WTC11 (cell line): ENCODE results near the gene NFS1.

Experiments used
- KAT7 ChIP-seq: sonication (generic); formaldehyde crosslinking; IDR thresholded peaks from 2 replicates; pipeline ENCODE4 v1.8.1; 2023; ENCODE audit warnings: missing genetic modification reagents, mild to moderate bottlenecking, borderline replicate concordance
- NFE2L1 ChIP-seq: sonication (generic); formaldehyde crosslinking; IDR thresholded peaks from 2 replicates; pipeline ENCODE4 v1.8.1; 2023; ENCODE audit warnings: missing genetic modification reagents
- NR2C2 ChIP-seq: sonication (generic); formaldehyde crosslinking; IDR thresholded peaks from 2 replicates; pipeline ENCODE4 v1.8.0; 2022; ENCODE audit warnings: mild to moderate bottlenecking, missing genetic modification reagents
- RELA ChIP-seq: sonication (generic); formaldehyde crosslinking; IDR thresholded peaks from 2 replicates; pipeline ENCODE4 v1.8.1; 2022; ENCODE audit warnings: missing genetic modification reagents, mild to moderate bottlenecking, borderline replicate concordance
- SP1 ChIP-seq: sonication (generic); formaldehyde crosslinking; conservative IDR thresholded peaks from 2 replicates; pipeline ENCODE4 v1.8.1; 2022; ENCODE audit warnings: missing genetic modification reagents
- TEAD4 ChIP-seq: sonication (generic); formaldehyde crosslinking; IDR thresholded peaks from 2 replicates; pipeline ENCODE4 v1.8.0; 2022; ENCODE audit warnings: mild to moderate bottlenecking, missing genetic modification reagents
- TF ChIP-seq, protein P1 (sequence below): fragments of 200-600 bp; IDR thresholded peaks from 2 replicates; pipeline ENCODE4 v1.8.0; 2022; ENCODE audit warnings: antibody characterized with exemption
- TF ChIP-seq, protein P2 (sequence below): sonication (generic); formaldehyde crosslinking; IDR thresholded peaks from 2 replicates; pipeline ENCODE4 v1.8.0; 2022; ENCODE audit warnings: mild to moderate bottlenecking, missing genetic modification reagents
- TF ChIP-seq, protein P3 (sequence below): sonication (generic); formaldehyde crosslinking; IDR thresholded peaks from 2 replicates; pipeline ENCODE4 v1.8.1; 2022; ENCODE audit warnings: low read depth, missing genetic modification reagents, borderline replicate concordance
- TF ChIP-seq, protein P4 (sequence below): sonication (generic); formaldehyde crosslinking; IDR thresholded peaks from 2 replicates; pipeline ENCODE4 v1.8.1; 2022; ENCODE audit warnings: mild to moderate bottlenecking, missing genetic modification reagents, moderate library complexity, borderline replicate concordance
- TF ChIP-seq, protein P5 (sequence below): sonication (generic); formaldehyde crosslinking; IDR thresholded peaks from 2 replicates; pipeline ENCODE4 v1.8.1; 2022; ENCODE audit warnings: low read depth, mild to moderate bottlenecking, moderate library complexity, missing genetic modification reagents, borderline replicate concordance
- TF ChIP-seq, protein P6 (sequence below): sonication (generic); formaldehyde crosslinking; IDR thresholded peaks from 2 replicates; pipeline ENCODE4 v1.8.1; 2023; ENCODE audit warnings: mild to moderate bottlenecking, missing genetic modification reagents, moderate library complexity

DNA sequence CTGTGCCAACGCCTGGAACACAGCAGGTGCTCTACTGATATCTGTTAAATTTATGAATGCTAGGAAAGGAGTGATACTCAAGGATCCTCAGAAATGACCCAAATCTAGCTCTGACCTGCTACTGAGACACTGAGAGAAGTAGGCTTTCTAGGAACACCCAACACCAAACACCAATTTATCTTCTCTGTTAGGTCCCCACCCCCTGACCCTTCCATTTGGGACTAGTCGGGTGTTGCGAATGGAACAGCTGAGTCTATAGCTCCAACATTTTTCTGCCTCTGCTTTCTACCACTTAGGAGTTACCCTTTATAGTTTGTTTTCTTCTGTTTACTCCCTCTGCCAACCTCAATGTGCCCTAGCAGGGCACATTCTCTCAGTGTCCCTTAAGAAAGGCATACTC is 58.4 kb downstream of the NFS1 start:
- TF ChIP-seq, protein P1, sequence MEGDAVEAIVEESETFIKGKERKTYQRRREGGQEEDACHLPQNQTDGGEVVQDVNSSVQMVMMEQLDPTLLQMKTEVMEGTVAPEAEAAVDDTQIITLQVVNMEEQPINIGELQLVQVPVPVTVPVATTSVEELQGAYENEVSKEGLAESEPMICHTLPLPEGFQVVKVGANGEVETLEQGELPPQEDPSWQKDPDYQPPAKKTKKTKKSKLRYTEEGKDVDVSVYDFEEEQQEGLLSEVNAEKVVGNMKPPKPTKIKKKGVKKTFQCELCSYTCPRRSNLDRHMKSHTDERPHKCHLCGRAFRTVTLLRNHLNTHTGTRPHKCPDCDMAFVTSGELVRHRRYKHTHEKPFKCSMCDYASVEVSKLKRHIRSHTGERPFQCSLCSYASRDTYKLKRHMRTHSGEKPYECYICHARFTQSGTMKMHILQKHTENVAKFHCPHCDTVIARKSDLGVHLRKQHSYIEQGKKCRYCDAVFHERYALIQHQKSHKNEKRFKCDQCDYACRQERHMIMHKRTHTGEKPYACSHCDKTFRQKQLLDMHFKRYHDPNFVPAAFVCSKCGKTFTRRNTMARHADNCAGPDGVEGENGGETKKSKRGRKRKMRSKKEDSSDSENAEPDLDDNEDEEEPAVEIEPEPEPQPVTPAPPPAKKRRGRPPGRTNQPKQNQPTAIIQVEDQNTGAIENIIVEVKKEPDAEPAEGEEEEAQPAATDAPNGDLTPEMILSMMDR: no peak
- TF ChIP-seq TEAD4 (CRISPR knock-in tag): no peak
- TF ChIP-seq, protein P2, sequence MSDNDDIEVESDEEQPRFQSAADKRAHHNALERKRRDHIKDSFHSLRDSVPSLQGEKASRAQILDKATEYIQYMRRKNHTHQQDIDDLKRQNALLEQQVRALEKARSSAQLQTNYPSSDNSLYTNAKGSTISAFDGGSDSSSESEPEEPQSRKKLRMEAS (CRISPR knock-in tag): no peak
- TF ChIP-seq, protein P3, sequence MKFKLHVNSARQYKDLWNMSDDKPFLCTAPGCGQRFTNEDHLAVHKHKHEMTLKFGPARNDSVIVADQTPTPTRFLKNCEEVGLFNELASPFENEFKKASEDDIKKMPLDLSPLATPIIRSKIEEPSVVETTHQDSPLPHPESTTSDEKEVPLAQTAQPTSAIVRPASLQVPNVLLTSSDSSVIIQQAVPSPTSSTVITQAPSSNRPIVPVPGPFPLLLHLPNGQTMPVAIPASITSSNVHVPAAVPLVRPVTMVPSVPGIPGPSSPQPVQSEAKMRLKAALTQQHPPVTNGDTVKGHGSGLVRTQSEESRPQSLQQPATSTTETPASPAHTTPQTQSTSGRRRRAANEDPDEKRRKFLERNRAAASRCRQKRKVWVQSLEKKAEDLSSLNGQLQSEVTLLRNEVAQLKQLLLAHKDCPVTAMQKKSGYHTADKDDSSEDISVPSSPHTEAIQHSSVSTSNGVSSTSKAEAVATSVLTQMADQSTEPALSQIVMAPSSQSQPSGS (CRISPR knock-in tag): no peak
- TF ChIP-seq, protein P4, sequence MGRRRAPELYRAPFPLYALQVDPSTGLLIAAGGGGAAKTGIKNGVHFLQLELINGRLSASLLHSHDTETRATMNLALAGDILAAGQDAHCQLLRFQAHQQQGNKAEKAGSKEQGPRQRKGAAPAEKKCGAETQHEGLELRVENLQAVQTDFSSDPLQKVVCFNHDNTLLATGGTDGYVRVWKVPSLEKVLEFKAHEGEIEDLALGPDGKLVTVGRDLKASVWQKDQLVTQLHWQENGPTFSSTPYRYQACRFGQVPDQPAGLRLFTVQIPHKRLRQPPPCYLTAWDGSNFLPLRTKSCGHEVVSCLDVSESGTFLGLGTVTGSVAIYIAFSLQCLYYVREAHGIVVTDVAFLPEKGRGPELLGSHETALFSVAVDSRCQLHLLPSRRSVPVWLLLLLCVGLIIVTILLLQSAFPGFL: no peak
- no peak for TF ChIP-seq NR2C2 (CRISPR knock-in tag)
- TF ChIP-seq, protein P5, sequence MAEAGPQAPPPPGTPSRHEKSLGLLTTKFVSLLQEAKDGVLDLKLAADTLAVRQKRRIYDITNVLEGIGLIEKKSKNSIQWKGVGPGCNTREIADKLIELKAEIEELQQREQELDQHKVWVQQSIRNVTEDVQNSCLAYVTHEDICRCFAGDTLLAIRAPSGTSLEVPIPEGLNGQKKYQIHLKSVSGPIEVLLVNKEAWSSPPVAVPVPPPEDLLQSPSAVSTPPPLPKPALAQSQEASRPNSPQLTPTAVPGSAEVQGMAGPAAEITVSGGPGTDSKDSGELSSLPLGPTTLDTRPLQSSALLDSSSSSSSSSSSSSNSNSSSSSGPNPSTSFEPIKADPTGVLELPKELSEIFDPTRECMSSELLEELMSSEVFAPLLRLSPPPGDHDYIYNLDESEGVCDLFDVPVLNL (CRISPR knock-in tag): no peak
- TF ChIP-seq, protein P6, sequence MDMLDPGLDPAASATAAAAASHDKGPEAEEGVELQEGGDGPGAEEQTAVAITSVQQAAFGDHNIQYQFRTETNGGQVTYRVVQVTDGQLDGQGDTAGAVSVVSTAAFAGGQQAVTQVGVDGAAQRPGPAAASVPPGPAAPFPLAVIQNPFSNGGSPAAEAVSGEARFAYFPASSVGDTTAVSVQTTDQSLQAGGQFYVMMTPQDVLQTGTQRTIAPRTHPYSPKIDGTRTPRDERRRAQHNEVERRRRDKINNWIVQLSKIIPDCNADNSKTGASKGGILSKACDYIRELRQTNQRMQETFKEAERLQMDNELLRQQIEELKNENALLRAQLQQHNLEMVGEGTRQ (CRISPR knock-in tag): no peak
- TF ChIP-seq SP1 (CRISPR knock-in tag): no peak
- TF ChIP-seq RELA (CRISPR knock-in tag): no peak
- no peak for TF ChIP-seq KAT7 (CRISPR knock-in tag)
- TF ChIP-seq NFE2L1 (CRISPR knock-in tag): no peak
